ENCODE data around the gene TMEM109. TPM values are rescaled to one million over a fixed set of nuclear protein-coding genes. Genes with fewer than 3 reads are reported as not detected.

The TMEM109 gene
- total RNA-seq, 6 experiments from 2014 or later: 29.0 to 40.9 (median 34.1) TPM

DNA sequence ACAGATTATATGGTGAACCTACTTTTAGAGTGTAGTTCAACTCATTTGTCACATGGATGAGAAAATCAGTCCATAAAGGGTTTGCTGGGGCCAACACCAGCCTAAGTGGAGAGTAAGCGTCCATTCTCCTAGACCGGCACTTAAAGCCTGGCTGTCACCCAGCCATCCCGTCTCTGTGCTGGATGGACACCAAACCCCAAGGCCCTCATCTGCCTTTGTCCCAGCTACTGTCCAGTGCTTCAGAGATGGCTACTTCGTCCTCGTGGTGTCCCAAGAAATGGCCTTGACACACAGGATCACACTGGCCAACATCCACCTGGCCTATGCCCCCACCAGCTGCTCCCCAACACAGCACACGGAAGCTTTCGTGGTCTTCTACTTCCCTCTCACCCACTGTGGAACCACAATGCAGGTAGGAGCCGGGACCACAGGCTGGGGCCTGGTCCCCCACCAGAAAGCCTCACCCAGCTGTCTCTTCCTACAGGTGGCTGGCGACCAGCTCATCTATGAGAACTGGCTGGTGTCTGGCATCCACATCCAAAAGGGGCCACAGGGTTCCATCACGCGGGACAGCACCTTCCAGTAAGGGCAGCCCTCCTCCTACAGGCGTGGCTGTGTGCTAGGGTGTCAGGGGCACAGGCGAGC is 43.1 kb upstream of the TMEM109 start:
- H3K9me3 ChIP-seq: no peaks in the 10 kb centered on the region
- H3K4me3 ChIP-seq: no peak overlapping the region
- intact Hi-C loops (cut with DNase I): loop anchor here in 1 of 2 donors (10.0 kb wide), 1 partner anchor 46 kb away; no protein-coding TSS in a partner anchor
- WGBS (ENCODE audit: insufficient coverage, low coverage, low lambda C conversion rate, missing lambda C conversion rate): 88% methylated on average over 4 of the region's 13 CpGs
- DNase-seq (no peak), ATAC-seq (no peak)
- peaks cover 0 to 10% (median 0%) of the 10 kb centered on the region in 4 donors for H3K4me1 ChIP-seq
- TF ChIP-seq POLR2A (IDR thresholded peaks at IDR 0.05): no peak
- TF ChIP-seq, protein P1, sequence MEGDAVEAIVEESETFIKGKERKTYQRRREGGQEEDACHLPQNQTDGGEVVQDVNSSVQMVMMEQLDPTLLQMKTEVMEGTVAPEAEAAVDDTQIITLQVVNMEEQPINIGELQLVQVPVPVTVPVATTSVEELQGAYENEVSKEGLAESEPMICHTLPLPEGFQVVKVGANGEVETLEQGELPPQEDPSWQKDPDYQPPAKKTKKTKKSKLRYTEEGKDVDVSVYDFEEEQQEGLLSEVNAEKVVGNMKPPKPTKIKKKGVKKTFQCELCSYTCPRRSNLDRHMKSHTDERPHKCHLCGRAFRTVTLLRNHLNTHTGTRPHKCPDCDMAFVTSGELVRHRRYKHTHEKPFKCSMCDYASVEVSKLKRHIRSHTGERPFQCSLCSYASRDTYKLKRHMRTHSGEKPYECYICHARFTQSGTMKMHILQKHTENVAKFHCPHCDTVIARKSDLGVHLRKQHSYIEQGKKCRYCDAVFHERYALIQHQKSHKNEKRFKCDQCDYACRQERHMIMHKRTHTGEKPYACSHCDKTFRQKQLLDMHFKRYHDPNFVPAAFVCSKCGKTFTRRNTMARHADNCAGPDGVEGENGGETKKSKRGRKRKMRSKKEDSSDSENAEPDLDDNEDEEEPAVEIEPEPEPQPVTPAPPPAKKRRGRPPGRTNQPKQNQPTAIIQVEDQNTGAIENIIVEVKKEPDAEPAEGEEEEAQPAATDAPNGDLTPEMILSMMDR (IDR thresholded peaks at IDR 0.05): no peak
- no peaks in the 10 kb centered on the region for H3K36me3 ChIP-seq
- no peaks in the 10 kb centered on the region for H3K27me3 ChIP-seq
- no peak overlapping the region for H3K27ac ChIP-seq

DNA sequence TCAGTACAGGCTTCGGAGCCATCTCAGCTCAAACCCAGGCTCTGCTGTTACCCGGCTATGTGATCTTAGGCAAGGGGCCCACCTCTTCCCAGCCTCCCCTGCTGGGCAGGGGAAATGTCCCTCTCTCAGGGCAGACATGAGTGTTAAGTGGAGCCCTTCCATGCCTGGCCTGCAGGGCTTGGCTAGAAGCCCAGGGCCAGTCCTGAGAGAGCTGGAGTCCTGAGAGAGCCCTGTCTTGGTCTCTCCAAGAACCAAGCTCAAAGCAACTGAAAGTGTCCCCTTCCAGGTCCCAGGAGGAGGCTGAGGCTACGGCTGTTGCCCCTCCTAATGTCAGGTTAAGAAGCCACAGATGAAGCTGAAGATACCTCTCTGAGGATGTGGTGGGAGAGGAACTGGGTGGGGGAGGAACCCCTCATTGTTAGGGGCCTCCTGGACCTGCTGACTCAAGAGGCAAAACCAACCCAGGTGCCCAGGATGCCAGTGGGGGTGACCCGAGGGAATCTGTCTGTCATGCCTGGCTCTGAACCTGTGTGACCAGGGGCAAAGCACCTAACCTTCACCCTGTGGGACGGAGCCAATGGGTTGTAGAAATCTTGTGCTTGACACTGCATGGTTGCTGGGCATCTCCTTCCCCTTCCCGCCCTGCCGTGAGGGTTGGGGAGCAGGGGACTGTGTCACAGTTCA is 42.4 kb upstream of the TMEM109 start:
- no peak overlapping the region for H3K4me3 ChIP-seq
- WGBS (ENCODE audit: insufficient coverage, low coverage, low lambda C conversion rate, missing lambda C conversion rate): no CpG with 5 or more reads among the region's 7 CpGs
- H3K27me3 ChIP-seq: no peaks in the 10 kb centered on the region
- TF ChIP-seq, protein P1 (IDR thresholded peaks at IDR 0.05): peak in 1 of 4 donors; percentile 15
- TF ChIP-seq POLR2A (IDR thresholded peaks at IDR 0.05): no peak
- peak in 3 of 4 donors; percentile 22 to 61 (median 36) for ATAC-seq
- H3K27ac ChIP-seq: no peak overlapping the region
- intact Hi-C loops (cut with DNase I): loop anchor here in 1 of 2 donors (10.0 kb wide), 1 partner anchor 47 kb away; no protein-coding TSS in a partner anchor
- H3K36me3 ChIP-seq: no peaks in the 10 kb centered on the region
- no peaks in the 10 kb centered on the region for H3K9me3 ChIP-seq
- peaks cover 0 to 10% (median 0%) of the 10 kb centered on the region in 4 donors for H3K4me1 ChIP-seq
- DNase-seq: no peak

DNA sequence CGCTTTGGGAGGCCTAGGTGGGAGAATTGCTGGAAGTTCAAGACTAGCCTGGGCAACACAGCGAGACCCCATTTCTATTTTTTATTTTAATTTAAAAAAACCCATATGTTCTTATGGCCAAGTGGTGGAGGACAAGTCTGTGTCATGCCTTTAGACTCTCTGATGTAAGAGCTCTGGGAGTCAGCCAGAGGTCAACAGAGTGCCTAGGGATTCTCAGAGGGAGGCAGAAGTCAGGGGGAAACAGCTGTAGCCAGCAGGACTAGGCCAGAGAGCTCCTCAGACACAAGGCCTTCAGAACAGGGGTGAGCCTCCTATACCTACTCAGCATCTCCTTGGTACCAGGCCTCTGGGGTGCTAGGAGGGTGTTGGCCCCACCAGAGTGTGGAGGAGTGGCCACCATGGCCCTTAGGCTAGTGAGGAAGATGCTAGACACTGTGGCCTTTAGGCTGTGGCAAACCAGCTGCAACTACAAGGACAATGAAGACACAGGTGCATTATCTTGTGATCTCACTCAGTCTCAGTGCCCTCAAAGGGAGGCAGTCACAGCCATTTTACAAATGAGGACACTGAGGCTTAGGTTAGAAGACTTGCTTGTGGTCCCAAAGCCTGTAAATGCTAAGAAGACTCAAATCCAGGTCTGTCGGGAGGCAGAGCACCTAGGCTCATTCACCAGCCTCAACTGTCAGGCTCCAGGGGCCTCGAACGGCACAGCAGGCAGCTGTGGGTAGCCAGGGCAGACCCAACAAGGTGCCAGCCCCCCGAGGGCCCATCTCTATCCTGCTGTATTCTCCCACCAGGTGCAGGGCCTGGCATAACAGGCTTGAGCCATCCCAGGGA is 41.6 kb upstream of the TMEM109 start:
- DNase-seq (peak in 1 of 3 donors; percentile 67), ATAC-seq (peak; percentile 63 to 92 (median 77))
- H3K27ac ChIP-seq: no peak overlapping the region
- no peak for TF ChIP-seq POLR2A (IDR thresholded peaks at IDR 0.05)
- TF ChIP-seq, protein P1 (IDR thresholded peaks at IDR 0.05): no peak
- H3K27me3 ChIP-seq: no peaks in the 10 kb centered on the region
- no peaks in the 10 kb centered on the region for H3K9me3 ChIP-seq
- 73% methylated on average over 2 of the region's 6 CpGs for WGBS (ENCODE audit: insufficient coverage, low coverage, low lambda C conversion rate, missing lambda C conversion rate)
- intact Hi-C loops (cut with DNase I): loop anchor here in 1 of 2 donors (10.0 kb wide), 1 partner anchor 48 kb away; no protein-coding TSS in a partner anchor
- no peaks in the 10 kb centered on the region for H3K36me3 ChIP-seq
- H3K4me1 ChIP-seq: peaks cover 0 to 10% (median 0%) of the 10 kb centered on the region in 4 donors
- no peak overlapping the region for H3K4me3 ChIP-seq

DNA sequence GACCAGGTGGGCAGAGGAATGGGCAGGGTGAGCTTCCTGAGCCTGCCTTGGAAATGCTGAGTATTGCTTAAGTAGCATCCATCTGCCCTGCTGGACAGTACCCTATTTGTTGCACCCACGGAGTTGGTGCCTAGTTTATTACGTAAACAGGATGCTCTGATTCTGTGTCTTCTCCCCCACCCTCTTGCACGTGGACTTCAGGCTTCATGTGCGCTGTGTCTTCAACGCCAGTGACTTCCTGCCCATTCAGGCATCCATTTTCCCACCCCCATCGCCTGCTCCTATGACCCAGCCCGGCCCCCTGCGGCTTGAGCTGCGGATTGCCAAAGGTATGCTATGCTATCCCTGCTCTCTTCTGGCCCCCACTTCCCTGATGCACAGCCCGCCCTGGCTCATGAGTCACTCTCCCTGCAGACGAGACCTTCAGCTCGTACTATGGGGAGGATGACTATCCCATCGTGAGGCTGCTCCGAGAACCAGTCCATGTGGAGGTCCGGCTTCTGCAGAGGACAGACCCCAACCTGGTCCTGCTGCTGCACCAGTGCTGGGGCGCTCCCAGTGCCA is 40.9 kb upstream of the TMEM109 start:
- intact Hi-C loops (cut with DNase I): loop anchor here in 1 of 2 donors (10.0 kb wide), 1 partner anchor 48 kb away; no protein-coding TSS in a partner anchor

More for the DNA sequence above, 40.9 kb upstream of the TMEM109 start:
- 63% methylated on average over 8 of the region's 16 CpGs for WGBS (ENCODE audit: insufficient coverage, low coverage, low lambda C conversion rate, missing lambda C conversion rate)
- Histone ChIP-seq H3K36me3 (peaks cover 0 to 1% (median 0%) of the 10 kb centered on the region in 4 donors), H3K27ac (no peak overlapping the region), H3K9me3 (no peaks in the 10 kb centered on the region), H3K27me3 (no peaks in the 10 kb centered on the region), H3K4me1 (peaks cover 0 to 10% (median 0%) of the 10 kb centered on the region in 4 donors), H3K4me3 (no peak overlapping the region)
- no peak for ATAC-seq
- DNase-seq: no peak
- TF ChIP-seq, protein P1 (IDR thresholded peaks at IDR 0.05): no peak
- TF ChIP-seq POLR2A (IDR thresholded peaks at IDR 0.05): no peak
